ENCODE results near the gene SPNS3.

DNA sequence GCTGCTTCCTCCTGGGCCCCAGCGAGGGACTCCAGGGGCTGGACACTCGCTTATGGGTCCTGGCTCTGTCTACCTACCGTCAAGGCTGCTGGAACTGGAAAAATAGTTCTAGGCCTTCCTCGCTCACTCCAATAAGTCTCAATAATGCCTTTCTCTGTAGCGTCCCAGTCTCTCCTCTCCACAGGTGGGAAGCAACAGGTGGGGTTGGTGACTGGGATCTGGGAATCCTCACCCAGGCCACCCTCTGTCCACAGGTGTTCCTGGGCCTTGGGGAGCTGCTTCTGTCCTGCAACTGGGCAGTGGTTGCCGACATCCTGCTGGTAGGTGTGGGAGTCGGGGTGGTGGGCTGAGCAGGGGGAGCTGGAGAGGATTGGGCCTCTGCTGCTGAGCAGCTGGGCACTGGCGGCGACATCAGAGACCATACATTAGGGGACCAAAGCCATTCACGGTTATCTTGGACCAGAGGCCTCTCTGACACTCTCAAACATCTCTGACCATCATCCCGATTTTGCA lies 44.6 kb downstream of the SPNS3 start:
- TF ChIP-seq, protein P1, sequence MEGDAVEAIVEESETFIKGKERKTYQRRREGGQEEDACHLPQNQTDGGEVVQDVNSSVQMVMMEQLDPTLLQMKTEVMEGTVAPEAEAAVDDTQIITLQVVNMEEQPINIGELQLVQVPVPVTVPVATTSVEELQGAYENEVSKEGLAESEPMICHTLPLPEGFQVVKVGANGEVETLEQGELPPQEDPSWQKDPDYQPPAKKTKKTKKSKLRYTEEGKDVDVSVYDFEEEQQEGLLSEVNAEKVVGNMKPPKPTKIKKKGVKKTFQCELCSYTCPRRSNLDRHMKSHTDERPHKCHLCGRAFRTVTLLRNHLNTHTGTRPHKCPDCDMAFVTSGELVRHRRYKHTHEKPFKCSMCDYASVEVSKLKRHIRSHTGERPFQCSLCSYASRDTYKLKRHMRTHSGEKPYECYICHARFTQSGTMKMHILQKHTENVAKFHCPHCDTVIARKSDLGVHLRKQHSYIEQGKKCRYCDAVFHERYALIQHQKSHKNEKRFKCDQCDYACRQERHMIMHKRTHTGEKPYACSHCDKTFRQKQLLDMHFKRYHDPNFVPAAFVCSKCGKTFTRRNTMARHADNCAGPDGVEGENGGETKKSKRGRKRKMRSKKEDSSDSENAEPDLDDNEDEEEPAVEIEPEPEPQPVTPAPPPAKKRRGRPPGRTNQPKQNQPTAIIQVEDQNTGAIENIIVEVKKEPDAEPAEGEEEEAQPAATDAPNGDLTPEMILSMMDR (IDR thresholded peaks at IDR 0.05), result no peak
- no peak for TF ChIP-seq POLR2AphosphoS5 (IDR thresholded peaks at IDR 0.05)

Measured in gastroesophageal sphincter (tissue), 3 donors.